DMS79 (cell line): ENCODE data around the gene ZNF536.

Source experiments
- DNase-seq: peaks from one replicate; lab custom pipeline; 2025; lab: John Stamatoyannopoulos, UW

The ZNF536 gene

GRCh38 chr19:30363073-30363472 lies 9.1 kb upstream of the ZNF536 start:
- DNase-seq: no peak

- DNase-seq: no peak
Observed at GRCh38 chr19:30364866-30365800, 7.1 kb upstream of the ZNF536 start.

GRCh38 chr19:30366282-30366681 lies 5.9 kb upstream of the ZNF536 start:
- DNase-seq: no peak

GRCh38 chr19:30367006-30367405 lies 5.2 kb upstream of the ZNF536 start:
- no peak for DNase-seq

GRCh38 chr19:30367421-30367820 lies 4.8 kb upstream of the ZNF536 start:
- no peak for DNase-seq

GRCh38 chr19:30369833-30370232 lies 2.4 kb upstream of the ZNF536 start:
- no peak for DNase-seq

- DNase-seq: no peak
Observed at GRCh38 chr19:30371161-30371836, 885 bp upstream of the ZNF536 start.

GRCh38 chr19:30373593-30373992 lies 1.4 kb downstream of the ZNF536 start:
- DNase-seq: no peak

GRCh38 chr19:30374539-30374864 lies 2.3 kb downstream of the ZNF536 start:
- no peak for DNase-seq

GRCh38 chr19:30374865-30375552 lies 2.8 kb downstream of the ZNF536 start:
- peak; percentile 34 for DNase-seq

- DNase-seq: no peak
Observed at GRCh38 chr19:30375553-30376031, 3.4 kb downstream of the ZNF536 start.

GRCh38 chr19:30376272-30376671 lies 4.1 kb downstream of the ZNF536 start:
- no peak for DNase-seq

GRCh38 chr19:30376826-30377425 lies 4.7 kb downstream of the ZNF536 start:
- no peak for DNase-seq

- no peak for DNase-seq
Observed at GRCh38 chr19:30378701-30379100, 6.5 kb downstream of the ZNF536 start.

- DNase-seq: no peak
Observed at GRCh38 chr19:30379841-30380610, 7.8 kb downstream of the ZNF536 start.

- no peak for DNase-seq
Observed at GRCh38 chr19:30381366-30381765, 9.2 kb downstream of the ZNF536 start.

GRCh38 chr19:30385174-30385573 lies 13.0 kb downstream of the ZNF536 start:
- DNase-seq: no peak

GRCh38 chr19:30385666-30386065 lies 13.5 kb downstream of the ZNF536 start:
- no peak for DNase-seq

GRCh38 chr19:30386551-30387143 lies 14.5 kb downstream of the ZNF536 start:
- DNase-seq: no peak

- peak; percentile 18 for DNase-seq
Observed at GRCh38 chr19:30387311-30388115, 15.3 kb downstream of the ZNF536 start.
